Activated T-cell treated with anti-CD3 and anti-CD28 coated beads, Interleukin-2, amount 50 U/mL, for 24 hours (primary cell): ENCODE data around the gene NRTN.
A peak's percentile ranks its signal among the peaks of the same experiment; 100 is the strongest.
"Not testable (repeated sequence)": the region's sequence is repeated elsewhere in the genome, so short reads cannot be mapped to it uniquely, and the experiment has no call there.

Experiments
- DNase-seq: peaks from one replicate; pipeline ENCODE4 v3.0.0-alpha.2; 2020
- H3K27ac Mint-ChIP-seq: 2 replicates; pipeline ENCODE4 v1.8.0; 2020; ENCODE audit warnings: mild to moderate bottlenecking, mixed read lengths
- H3K27me3 Mint-ChIP-seq: 2 replicates; pipeline ENCODE4 v1.8.0; 2020; ENCODE audit warnings: mixed read lengths
- H3K36me3 Mint-ChIP-seq: 2 replicates; pipeline ENCODE4 v1.8.0; 2020; ENCODE audit warnings: low read depth, mixed read lengths
- H3K4me1 Mint-ChIP-seq: 2 replicates; pipeline ENCODE4 v1.8.0; 2020; ENCODE audit warnings: low read depth, mixed read lengths
- H3K4me3 Mint-ChIP-seq: 2 replicates; pipeline ENCODE4 v1.8.0; 2020; ENCODE audit warnings: mild to moderate bottlenecking, moderate library complexity, mixed read lengths
- H3K9me3 Mint-ChIP-seq: 2 replicates; pipeline ENCODE4 v1.8.0; 2020; ENCODE audit warnings: mixed read lengths

NRTN gene, protein sequence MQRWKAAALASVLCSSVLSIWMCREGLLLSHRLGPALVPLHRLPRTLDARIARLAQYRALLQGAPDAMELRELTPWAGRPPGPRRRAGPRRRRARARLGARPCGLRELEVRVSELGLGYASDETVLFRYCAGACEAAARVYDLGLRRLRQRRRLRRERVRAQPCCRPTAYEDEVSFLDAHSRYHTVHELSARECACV

DNA sequence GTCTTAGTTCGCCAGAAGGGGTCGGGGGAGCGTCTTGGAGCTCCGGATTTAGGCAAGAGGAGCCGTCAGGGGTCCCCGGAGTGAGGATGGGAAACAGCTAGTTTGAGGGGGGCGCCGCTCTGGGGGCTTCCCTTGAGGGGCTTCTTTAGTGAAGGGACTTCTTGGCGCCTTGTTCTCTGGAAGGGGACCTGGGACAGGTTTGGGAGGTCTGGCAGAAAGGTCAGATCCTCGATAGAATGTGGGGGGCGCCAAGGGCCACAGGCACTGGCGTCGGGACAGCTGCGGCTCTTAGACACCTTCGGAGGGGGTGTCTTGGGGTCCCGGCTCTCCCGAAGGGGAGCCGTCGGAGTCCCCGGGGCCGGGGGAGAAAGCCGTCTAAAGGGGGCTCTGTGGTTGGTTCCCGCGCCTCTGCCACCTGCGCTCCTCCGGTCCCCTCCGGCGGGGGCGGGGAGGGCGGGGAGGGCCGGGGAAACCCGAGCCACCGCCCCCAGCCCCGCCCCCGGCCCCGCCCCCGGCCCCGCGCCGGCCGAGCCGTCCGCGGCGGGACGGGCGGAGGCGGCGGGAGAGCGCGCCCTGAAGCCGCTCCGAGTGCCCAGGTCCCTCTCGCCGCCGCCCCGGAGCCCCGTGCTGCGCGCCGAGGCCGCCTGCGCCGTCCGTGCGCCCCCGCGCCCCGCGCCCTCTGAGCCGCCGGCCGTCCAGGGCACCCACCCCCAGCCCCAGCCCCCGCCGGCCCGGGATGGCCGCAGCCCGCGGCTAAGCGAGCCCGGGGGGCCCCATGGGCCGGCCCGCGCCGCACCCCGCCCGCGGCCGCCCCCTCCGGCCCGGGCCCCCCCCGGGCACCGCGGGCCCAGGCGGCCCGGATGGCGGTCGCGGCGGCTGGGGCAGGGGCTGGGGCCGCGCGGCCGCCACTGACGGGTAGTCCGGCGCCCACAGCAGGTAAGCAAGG, at the start of gene NRTN:
Gene NRTN (plus strand): TSS at position 552 of the 946 bp plus-strand sequence. CDS start 19,099 bp downstream, outside the sequence.
- peaks cover 24% of the 10 kb centered on the region for H3K4me1 Mint-ChIP-seq
- H3K4me3 Mint-ChIP-seq: peak within 1 kb of the TSS; percentile 70
- H3K36me3 Mint-ChIP-seq: no peaks in the 10 kb centered on the region
- H3K9me3 Mint-ChIP-seq: no peaks in the 10 kb centered on the region
- H3K27me3 Mint-ChIP-seq: peaks cover 28% of the 10 kb centered on the region
- peak within 1 kb of the TSS; percentile 71 for H3K27ac Mint-ChIP-seq
- DNase-seq: peak; percentile 68

DNA sequence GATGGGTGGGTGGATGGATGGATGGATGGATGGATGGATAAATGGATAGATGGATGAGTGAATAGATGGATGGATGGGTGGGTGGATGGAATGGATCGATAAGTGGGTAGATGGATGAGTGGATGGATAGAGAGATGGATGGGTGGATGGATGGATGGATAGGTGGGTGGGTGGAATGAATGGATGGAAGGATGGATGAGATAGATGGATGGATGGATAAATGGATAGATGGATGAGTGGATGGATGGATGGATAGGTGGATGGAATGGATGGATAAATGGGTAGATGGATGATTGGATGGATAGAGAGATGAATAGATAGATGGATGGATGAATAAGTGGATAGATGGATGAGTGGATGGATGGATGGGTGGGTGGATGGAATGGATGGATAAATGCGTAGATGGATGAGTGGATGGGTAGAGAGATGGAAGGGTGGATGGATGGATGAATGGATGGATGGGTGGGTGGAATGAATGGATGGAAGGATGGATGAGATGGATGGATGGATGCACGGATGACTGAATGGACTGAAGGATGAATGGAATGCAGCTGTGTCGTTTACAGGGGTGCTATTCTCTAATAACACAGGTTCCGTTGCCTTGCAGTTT, 42.2 kb upstream of the NRTN start:
- Mint-ChIP-seq H3K4me1 (no peaks in the 10 kb centered on the region), H3K4me3 (no peak overlapping the region), H3K27ac (no peak overlapping the region), H3K27me3 (peaks cover 6% of the 10 kb centered on the region), H3K9me3 (no peaks in the 10 kb centered on the region), H3K36me3 (no peaks in the 10 kb centered on the region)
- DNase-seq: no peak

DNA sequence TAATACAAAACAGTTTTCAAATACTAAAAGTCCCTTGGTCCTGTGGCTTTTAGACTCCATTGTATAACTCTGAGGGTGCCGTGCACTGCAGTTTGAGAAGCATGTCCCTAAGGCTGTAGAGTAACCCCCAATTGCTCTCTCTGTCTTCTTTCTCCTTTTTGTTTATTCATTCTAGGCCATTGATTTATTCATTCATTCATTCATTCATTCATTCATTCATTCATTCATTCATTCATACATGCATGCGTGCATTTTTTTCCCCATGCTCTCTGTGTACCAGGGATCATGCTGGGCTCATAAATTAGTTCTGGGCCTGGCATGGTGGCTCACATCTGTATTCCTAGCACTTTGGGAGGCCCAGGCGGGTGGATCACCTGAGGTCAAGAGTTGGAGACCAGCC, 39.6 kb upstream of the NRTN start:
- DNase-seq: no peak
- Mint-ChIP-seq H3K4me1 (no peaks in the 10 kb centered on the region), H3K9me3 (no peaks in the 10 kb centered on the region), H3K36me3 (no peaks in the 10 kb centered on the region), H3K27me3 (no peaks in the 10 kb centered on the region), H3K27ac (no peak overlapping the region), H3K4me3 (no peak overlapping the region)

DNA sequence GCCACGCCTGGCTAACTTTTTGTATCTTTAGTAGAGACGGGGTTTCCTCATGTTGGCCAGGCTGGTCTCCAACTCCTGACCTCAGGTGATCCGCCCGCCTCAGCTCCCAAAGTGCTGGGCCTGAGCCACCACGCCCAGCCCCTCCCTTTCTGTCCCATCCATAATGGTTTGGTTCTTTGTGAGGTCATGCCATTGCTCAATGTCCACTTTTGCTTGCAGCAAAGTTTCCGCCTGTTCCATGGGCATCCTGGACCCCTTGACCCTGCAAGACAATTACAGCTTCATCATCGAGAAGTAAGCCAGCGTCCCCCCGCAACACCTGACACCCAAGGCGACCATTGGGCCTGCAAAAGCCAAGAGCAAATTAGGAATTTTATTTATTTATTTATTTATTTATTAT, 36.9 kb upstream of the NRTN start:
- DNase-seq: no peak
- no peaks in the 10 kb centered on the region for H3K4me1 Mint-ChIP-seq
- H3K27ac Mint-ChIP-seq: no peak overlapping the region
- H3K36me3 Mint-ChIP-seq: no peaks in the 10 kb centered on the region
- H3K27me3 Mint-ChIP-seq: no peaks in the 10 kb centered on the region
- no peaks in the 10 kb centered on the region for H3K9me3 Mint-ChIP-seq
- H3K4me3 Mint-ChIP-seq: no peak overlapping the region

DNA sequence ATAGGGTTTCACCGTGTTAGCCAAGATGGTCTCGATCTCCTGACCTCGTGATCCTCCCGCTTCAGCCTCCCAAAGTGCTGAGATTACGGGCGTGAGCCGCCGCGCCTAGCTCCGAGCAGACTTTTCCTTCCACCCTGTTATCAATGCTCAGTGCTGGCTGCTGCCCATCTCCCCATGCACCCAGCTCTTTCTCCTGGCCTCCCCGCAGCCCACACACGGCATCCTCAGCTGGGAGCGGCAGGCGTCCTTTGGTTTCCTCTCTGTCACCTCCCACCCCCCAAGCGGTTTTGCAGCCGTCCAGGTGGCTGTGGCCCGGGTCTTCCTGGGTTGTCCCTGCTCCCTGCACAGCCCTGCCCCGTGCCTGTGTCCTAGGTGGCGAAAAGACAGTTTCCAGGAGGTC, 32.5 kb upstream of the NRTN start:
- H3K4me1 Mint-ChIP-seq: no peaks in the 10 kb centered on the region
- DNase-seq: no peak
- no peaks in the 10 kb centered on the region for H3K27me3 Mint-ChIP-seq
- no peak overlapping the region for H3K27ac Mint-ChIP-seq
- no peak overlapping the region for H3K4me3 Mint-ChIP-seq
- no peaks in the 10 kb centered on the region for H3K36me3 Mint-ChIP-seq
- no peaks in the 10 kb centered on the region for H3K9me3 Mint-ChIP-seq

DNA sequence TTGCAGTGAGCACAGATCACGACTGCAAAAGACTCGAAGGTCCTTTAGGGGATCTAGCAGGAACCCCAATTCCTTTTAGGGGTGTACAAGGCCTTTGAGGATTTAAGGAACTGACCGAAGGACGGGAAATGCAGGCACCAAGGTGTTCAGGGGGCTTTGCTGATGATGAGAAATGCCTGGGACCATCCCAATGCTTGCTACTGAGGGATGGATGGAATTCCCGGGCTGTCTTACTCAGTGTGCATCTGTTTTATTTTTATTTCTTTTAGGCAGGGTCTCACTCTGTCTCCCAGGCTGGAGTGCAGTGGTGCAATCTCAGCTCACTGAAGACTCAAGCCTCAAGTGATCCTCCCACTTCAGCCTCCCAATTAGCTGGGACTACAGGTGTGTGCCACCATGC, 31.6 kb upstream of the NRTN start:
- no peak for DNase-seq
- no peak overlapping the region for H3K27ac Mint-ChIP-seq
- H3K9me3 Mint-ChIP-seq: no peaks in the 10 kb centered on the region
- no peak overlapping the region for H3K4me3 Mint-ChIP-seq
- H3K27me3 Mint-ChIP-seq: no peaks in the 10 kb centered on the region
- H3K36me3 Mint-ChIP-seq: no peaks in the 10 kb centered on the region
- no peaks in the 10 kb centered on the region for H3K4me1 Mint-ChIP-seq

DNA sequence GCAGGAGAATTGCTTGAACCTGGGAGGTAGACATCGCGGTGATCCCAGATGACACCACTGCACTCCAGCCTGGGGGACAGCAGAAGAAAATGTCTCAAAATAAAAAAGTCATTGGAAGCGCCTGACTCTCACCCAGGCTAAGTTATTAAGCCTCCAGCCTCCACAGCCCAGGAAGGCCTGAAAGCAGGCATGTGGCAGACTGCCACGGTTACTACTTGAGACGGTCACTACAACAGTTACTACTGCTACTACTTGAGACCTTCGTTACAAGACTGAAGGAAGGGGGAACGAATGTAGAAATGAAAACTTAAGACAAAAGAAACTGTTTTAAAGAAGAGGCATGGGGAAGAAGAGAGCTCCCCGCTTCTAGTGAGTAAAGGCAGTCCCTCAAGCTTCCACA, 29.9 kb upstream of the NRTN start:
- Mint-ChIP-seq H3K27ac (no peak overlapping the region), H3K36me3 (no peaks in the 10 kb centered on the region), H3K9me3 (no peaks in the 10 kb centered on the region), H3K27me3 (no peaks in the 10 kb centered on the region), H3K4me3 (no peak overlapping the region), H3K4me1 (no peaks in the 10 kb centered on the region)
- DNase-seq: no peak

DNA sequence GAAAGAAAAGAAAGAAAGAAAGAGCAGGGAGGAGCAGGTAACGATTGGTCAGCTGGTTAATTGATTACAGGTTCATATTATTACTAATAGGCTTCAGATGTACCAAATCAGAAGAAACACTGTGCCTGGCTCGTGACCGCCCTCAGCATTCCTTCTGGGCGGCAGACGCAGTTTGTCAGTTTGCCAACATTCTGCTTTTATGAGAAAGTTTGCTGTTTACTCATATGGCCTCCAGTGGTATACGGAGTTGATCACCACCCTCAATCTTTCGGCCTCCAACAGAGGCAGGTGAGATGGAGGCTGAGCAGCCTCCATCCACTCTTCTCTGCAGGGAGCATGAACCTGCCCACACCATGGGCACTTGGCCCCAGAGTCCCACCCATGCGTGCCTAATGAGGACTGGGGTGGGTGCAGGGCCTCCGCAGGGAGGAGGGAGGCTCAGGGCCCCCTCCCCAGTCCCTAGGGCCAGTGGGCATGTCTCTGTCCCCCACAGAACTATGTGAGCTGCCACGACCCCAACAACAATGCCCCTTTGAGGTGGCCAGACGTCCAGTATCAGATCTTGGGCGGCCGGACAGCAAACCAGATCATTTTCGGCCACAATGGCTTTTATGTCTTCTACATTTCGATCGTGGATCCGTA, 29.1 kb upstream of the NRTN start:
- DNase-seq: no peak
- Mint-ChIP-seq H3K27ac (no peak overlapping the region), H3K27me3 (no peaks in the 10 kb centered on the region), H3K36me3 (no peaks in the 10 kb centered on the region), H3K9me3 (no peaks in the 10 kb centered on the region), H3K4me1 (no peaks in the 10 kb centered on the region), H3K4me3 (no peak overlapping the region)

DNA sequence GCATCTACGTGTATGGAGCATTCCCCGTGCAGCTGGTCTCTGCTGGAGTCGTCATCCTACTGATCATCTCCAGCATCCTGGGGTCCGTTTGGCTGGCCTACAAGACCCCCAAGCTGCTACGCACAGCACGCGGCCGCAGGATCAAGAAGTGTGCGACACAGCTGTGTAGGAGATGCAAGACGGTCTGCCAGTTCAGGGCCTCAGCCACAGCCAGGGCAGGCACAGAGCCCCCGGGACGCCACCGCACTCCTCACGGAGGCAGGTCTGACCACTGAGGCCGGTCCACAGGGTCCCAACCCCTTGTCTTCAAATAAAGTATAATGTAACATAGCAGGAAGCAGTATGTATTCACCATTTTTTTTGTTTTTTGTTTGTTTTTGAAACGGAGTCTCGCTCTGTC, 26.5 kb upstream of the NRTN start:
- H3K9me3 Mint-ChIP-seq: no peaks in the 10 kb centered on the region
- H3K36me3 Mint-ChIP-seq: peaks cover 6% of the 10 kb centered on the region
- no peak overlapping the region for H3K4me3 Mint-ChIP-seq
- H3K27me3 Mint-ChIP-seq: no peaks in the 10 kb centered on the region
- DNase-seq: no peak
- no peak overlapping the region for H3K27ac Mint-ChIP-seq
- H3K4me1 Mint-ChIP-seq: no peaks in the 10 kb centered on the region

DNA sequence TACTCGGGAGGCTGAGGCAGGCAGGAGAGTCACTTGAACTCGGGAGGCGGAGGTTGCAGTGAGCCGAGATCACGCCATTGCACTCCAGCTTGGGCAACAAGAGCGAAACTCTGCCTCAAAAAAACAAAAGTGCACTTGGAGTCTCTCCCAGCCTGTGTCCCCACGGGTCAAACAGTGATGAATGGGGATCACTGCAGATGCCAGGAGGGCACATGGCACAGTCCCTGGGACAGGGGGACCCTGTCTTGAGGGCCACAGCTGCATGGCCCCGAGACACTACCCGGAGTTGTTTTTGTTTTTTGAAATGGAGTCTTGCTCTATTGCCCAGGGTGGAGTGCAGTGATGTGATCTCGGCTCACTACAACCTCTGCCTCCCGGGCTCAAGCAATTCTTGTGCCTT, 24.0 kb upstream of the NRTN start:
- H3K9me3 Mint-ChIP-seq, H3K27me3 Mint-ChIP-seq, H3K4me3 Mint-ChIP-seq, DNase-seq, H3K27ac Mint-ChIP-seq, H3K4me1 Mint-ChIP-seq: not testable (repeated sequence)
- peaks cover 26% of the 10 kb centered on the region for H3K36me3 Mint-ChIP-seq

DNA sequence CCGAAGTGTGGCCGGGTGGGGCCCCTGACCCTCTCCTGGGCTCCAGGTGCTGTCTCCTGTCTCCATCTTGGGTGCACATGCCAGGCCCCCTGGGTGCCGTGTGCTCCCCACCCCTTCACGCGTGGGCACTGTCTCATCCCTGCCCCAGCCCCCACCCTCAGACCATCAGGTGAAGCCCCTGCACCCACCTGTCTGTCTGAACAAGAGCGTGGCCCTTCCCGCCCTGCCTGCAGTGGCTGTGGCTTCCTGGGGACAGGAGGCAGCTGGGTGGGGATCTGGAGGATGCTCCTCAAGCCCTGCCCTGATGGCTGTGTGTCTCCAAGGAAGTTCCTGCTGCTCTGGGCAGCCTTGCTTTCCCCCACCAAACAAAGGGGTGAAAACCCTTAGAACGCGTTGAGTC, 22.5 kb upstream of the NRTN start:
- Mint-ChIP-seq H3K4me1 (peaks cover 1% of the 10 kb centered on the region), H3K27ac (no peak overlapping the region)

DNA sequence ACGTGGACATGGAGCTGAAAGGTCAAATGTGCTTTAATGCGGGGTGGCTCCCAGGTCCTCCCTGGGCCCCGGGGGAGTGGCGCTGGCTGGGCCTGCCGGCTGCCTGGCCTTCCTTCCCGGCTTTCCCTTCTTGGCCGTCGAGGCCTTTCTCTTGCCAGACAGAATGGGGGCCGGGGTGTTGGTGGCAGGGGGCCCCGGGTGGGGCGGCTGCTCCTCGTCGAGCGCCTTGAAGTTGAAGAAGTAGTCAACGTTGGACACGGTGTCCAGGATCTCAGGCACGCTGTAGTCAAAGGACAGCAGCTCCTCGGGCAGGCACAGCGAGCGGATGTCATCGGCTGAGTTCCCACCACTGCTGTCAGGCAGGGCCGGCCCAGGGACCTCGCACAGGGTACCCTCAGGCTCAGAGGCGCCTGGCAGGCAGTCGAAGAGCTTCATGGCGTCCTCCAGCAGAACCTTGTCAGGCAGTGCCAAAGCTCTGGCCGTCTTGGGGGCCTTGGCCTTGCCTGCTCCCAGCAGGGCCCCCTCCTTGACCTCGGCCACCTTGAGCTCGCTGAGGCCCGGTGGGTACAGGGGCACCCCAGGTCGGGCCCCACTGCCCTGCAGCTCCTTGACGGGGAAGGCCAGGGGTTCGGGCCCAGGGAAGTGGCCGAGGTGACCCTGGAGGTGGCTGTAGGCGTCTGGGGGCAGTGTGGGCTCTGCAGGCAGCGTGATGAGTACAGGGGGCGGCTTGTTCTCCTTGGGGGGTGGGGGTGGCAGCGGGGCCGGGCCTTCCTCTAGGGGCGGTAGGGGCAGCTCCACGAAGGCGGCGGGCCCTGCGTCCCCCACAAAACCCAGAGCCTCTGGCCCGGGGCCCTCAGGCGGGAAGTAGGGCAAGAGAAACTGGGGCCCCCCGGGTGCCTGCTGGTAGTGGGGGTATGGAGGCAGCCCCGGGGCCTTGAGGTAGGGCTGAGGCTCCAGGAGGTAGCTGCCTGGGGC, 21.6 kb upstream of the NRTN start:
- no peak for DNase-seq
- no peaks in the 10 kb centered on the region for H3K9me3 Mint-ChIP-seq
- H3K4me3 Mint-ChIP-seq: no peak overlapping the region
- H3K4me1 Mint-ChIP-seq: peaks cover 4% of the 10 kb centered on the region
- no peaks in the 10 kb centered on the region for H3K27me3 Mint-ChIP-seq
- no peak overlapping the region for H3K27ac Mint-ChIP-seq
- H3K36me3 Mint-ChIP-seq: peaks cover 47% of the 10 kb centered on the region

More for the DNA sequence above, 22.5 kb upstream of the NRTN start:
- Mint-ChIP-seq H3K4me3 (no peak overlapping the region), H3K36me3 (peaks cover 40% of the 10 kb centered on the region), H3K27me3 (no peaks in the 10 kb centered on the region), H3K9me3 (no peaks in the 10 kb centered on the region)
- DNase-seq: no peak

DNA sequence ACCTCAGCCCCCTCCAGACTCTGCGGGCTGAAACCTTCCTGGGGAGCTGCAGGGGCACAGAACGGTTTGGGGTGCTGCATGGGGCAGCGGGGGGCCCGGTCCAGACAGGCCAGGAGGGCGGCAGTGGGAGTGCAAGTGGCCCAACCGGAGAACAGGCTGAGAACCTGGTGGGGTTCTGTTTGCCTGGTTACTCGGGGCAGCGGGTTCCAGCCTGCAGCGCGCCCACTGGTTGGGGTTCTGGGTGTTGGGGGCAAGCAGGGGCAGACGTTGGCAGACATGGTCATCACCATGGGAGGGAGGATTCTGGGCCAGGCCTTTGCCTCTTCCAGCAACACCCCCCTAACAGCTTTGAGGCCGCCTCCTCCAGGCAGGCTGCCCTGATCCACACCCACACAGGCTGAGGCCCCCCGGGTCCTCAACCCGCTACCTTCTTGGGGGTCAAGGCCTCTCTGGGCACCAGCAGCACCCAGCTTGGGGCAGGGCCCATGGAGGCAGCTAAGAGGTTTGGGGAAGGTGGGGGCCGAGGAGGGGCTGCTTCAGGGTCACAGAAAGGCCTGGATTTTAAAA, 20.2 kb upstream of the NRTN start, which contains the start of gene PRR22:
Gene PRR22 (minus strand): TSS at position 166 of the 567 bp plus-strand sequence. CDS start 86 bp downstream, at position 80.
- peaks cover 8% of the 10 kb centered on the region for H3K4me1 Mint-ChIP-seq

More for the DNA sequence above, 20.2 kb upstream of the NRTN start, which contains the start of gene PRR22:
- Mint-ChIP-seq H3K4me3 (no peak within 1 kb of the TSS), H3K36me3 (peaks cover 59% of the 10 kb centered on the region), H3K27me3 (no peaks in the 10 kb centered on the region), H3K27ac (no peak within 1 kb of the TSS), H3K9me3 (no peaks in the 10 kb centered on the region)
- no peak for DNase-seq
